HCT116 (cell line): ENCODE data around the gene ADAMTS6. TPM values are rescaled to one million over a fixed set of nuclear protein-coding genes. Genes with fewer than 3 reads are reported as not detected.

Experiments
- ATAC-seq: fragments of 200-7000 bp; cut with Tn5 transposase; 2 replicates; pipeline ENCODE4 v1.9.1; 2020; ENCODE audit warnings: mild to moderate bottlenecking, moderate library complexity
- BruUV-seq: library from RNA; stranded (reverse); fragments of 400-500 nt; replicated peaks from 2 replicates; lab custom pipeline; 2021; lab: Mats Ljungman, UMichigan
- CTCF ChIA-PET: fragments of 300-600 bp; sonication (Branson Sonifier 250); formaldehyde crosslinking; loops from one replicate; lab custom pipeline; 2021; ENCODE audit warnings: antibody characterized with exemption; lab: Charles Lee
- POLR2A ChIA-PET: fragments of 300-600, 350-600 bp; sonication (Branson Sonifier 250); formaldehyde crosslinking; loops from one replicate; lab custom pipeline; 2021; ENCODE audit warnings: antibody characterized with exemption; lab: Charles Lee
- RAD21 ChIA-PET, 2 experiments: fragments of 300-600 bp; sonication (Branson Sonifier 250); formaldehyde crosslinking; loops; one replicate each; lab custom pipeline; 2023; ENCODE audit warnings: low total read pairs in 2 of 2; ENCODE audit not compliant: uncharacterized antibody in 2 of 2, unreplicated experiment in 2 of 2, low non-redundant PET in 1 of 2; lab: Charles Lee
- DNase-seq: peaks from one replicate; pipeline ENCODE4 v3.0.0-alpha.2; 2010; ENCODE audit warnings: low read depth, low spot score
- H2AFZ ChIP-seq: fragments of 200-600 bp; shearing (Covaris generic), sonication (generic); 2 replicates; pipeline ENCODE4 v1.6.1; 2017; ENCODE audit warnings: low read depth, mixed run types, mixed read lengths, antibody characterized with exemption, low read length; ENCODE audit not compliant: poor library complexity, severe bottlenecking
- H3K27ac ChIP-seq: 2 replicates; pipeline ENCODE4 v1.5.1; 2012; ENCODE audit warnings: low read depth, low read length
- H3K27me3 ChIP-seq: fragments of 200-600 bp; sonication (generic); 2 replicates; pipeline ENCODE4 v1.6.1; 2016; ENCODE audit warnings: mixed run types, low read length, mixed read lengths; ENCODE audit not compliant: insufficient read depth
- H3K36me3 ChIP-seq, 2 experiments: fragments of 200-500 bp in 1 of 2; fragments of 200-600 bp in 1 of 2; sonication (Bioruptor generic) in 1 of 2; sonication (generic) in 1 of 2; 2 replicates each; pipeline versions ENCODE4 v1.5.1 to v1.6.1; 2014 to 2016; ENCODE audit warnings: low read length in 2 of 2, inconsistent platforms in 1 of 2, mixed read lengths in 1 of 2, mixed run types in 1 of 2; ENCODE audit not compliant: insufficient read depth in 2 of 2, control insufficient read depth in 1 of 2
- H3K4me1 ChIP-seq, 2 experiments: fragments of 200-600 bp in 1 of 2; sonication (generic) in 1 of 2; 2 replicates each; pipeline versions ENCODE4 v1.5.1 to v1.6.1; 2012 to 2017; ENCODE audit warnings: low read length in 2 of 2, inconsistent platforms in 1 of 2, mild to moderate bottlenecking in 1 of 2, mixed read lengths in 1 of 2, mixed run types in 1 of 2, moderate library complexity in 1 of 2; ENCODE audit not compliant: insufficient read depth in 2 of 2, control insufficient read depth in 1 of 2
- H3K4me2 ChIP-seq: fragments of 200-600 bp; sonication (generic); 2 replicates; pipeline ENCODE4 v1.6.1; 2017; ENCODE audit warnings: mixed run types, low read length, mixed read lengths
- H3K4me3 ChIP-seq, 2 experiments: fragments of 200-600 bp in 1 of 2; sonication (generic) in 1 of 2; replicated peaks in 1 of 2; 2 replicates each; pipeline ENCODE4 v1.5.1; 2011 to 2016; ENCODE audit warnings: low read length in 2 of 2, control low read depth in 1 of 2, low read depth in 1 of 2, mild to moderate bottlenecking in 1 of 2, mixed read lengths in 1 of 2, mixed run types in 1 of 2
- H3K79me2 ChIP-seq: fragments of 200-600 bp; sonication (generic); 2 replicates; pipeline ENCODE4 v1.6.1; 2017; ENCODE audit warnings: mild to moderate bottlenecking, mixed run types, low read length, moderate library complexity, mixed read lengths; ENCODE audit not compliant: insufficient read depth
- H3K9ac ChIP-seq: fragments of 200-600 bp; sonication (generic); 2 replicates; pipeline ENCODE4 v1.6.1; 2016; ENCODE audit warnings: low read length, mixed read lengths
- H3K9me2 ChIP-seq: fragments of 200-600 bp; sonication (generic), shearing (Covaris generic); 2 replicates; pipeline ENCODE4 v1.6.1; 2017; ENCODE audit warnings: mixed run types, mild to moderate bottlenecking, moderate library complexity; ENCODE audit not compliant: insufficient read depth
- H3K9me3 ChIP-seq, 2 experiments: fragments of 200-500 bp in 1 of 2; fragments of 200-600 bp in 1 of 2; sonication (Bioruptor generic) in 1 of 2; sonication (generic) in 1 of 2; 2 replicates each; pipeline ENCODE4 v1.6.1; 2014 to 2017; ENCODE audit warnings: low read length in 2 of 2, mixed read lengths in 2 of 2, inconsistent platforms in 1 of 2, low read depth in 1 of 2, mild to moderate bottlenecking in 1 of 2, mixed run types in 1 of 2, moderate library complexity in 1 of 2; ENCODE audit not compliant: control insufficient read depth in 1 of 2, insufficient read depth in 1 of 2
- H4K20me1 ChIP-seq: fragments of 200-600 bp; sonication (generic), shearing (Covaris generic); 2 replicates; pipeline ENCODE4 v1.6.1; 2017; ENCODE audit warnings: mixed run types, mild to moderate bottlenecking, moderate library complexity; ENCODE audit not compliant: insufficient read depth
- CBX3 ChIP-seq: IDR thresholded peaks from 2 replicates; pipeline ENCODE4 v1.6.1; 2012; ENCODE audit warnings: low read depth
- CEBPB ChIP-seq: IDR thresholded peaks from 2 replicates; pipeline ENCODE4 v1.6.1; 2012; ENCODE audit warnings: low read depth
- ELF1 ChIP-seq: IDR thresholded peaks from 2 replicates; pipeline ENCODE4 v1.6.1; 2012; ENCODE audit warnings: low read depth, borderline replicate concordance
- EZH2phosphoT487 ChIP-seq: fragments of 200-600 bp; IDR thresholded peaks from 2 replicates; pipeline ENCODE4 v1.6.1; 2018; ENCODE audit warnings: antibody characterized with exemption, borderline replicate concordance
- FOSL1 ChIP-seq: IDR thresholded peaks from 2 replicates; pipeline ENCODE4 v1.6.1; 2012; ENCODE audit warnings: low read depth
- MAX ChIP-seq: IDR thresholded peaks from 2 replicates; pipeline ENCODE4 v1.6.1; 2012
- RAD21 ChIP-seq: IDR thresholded peaks from 2 replicates; pipeline ENCODE4 v1.6.1; 2012; ENCODE audit warnings: low read depth, mild to moderate bottlenecking
- REST ChIP-seq: IDR thresholded peaks from 2 replicates; pipeline ENCODE4 v1.6.1; 2012; ENCODE audit warnings: low read depth
- SIN3A ChIP-seq: IDR thresholded peaks from 2 replicates; pipeline ENCODE4 v1.6.1; 2012; ENCODE audit warnings: low read depth
- ZFX ChIP-seq: fragments of 450-650 bp; IDR thresholded peaks from 2 replicates; pipeline ENCODE4 v1.6.1; 2017
- intact Hi-C: fragments of 100-400 bp; cut with micrococcal nuclease; formaldehyde crosslinking; loops from 2 replicates; pipeline ENCODE4 v1.10.0; 2022
- total RNA-seq: library from RNA; stranded (reverse); gene quantifications from one replicate; pipeline ENCODE4 v1.2.1, GENCODE V29; 2021; ENCODE audit not compliant: unreplicated experiment

Gene ADAMTS6
- total RNA-seq, 1 experiment from 2014 or later = 0.93 TPM

- Histone ChIP-seq H3K27ac (no peak overlapping the region), H2AFZ (no peak overlapping the region), H3K9me2 (no peaks in the 10 kb centered on the region), H4K20me1 (no peaks in the 10 kb centered on the region), H3K9me3 (no peaks in the 10 kb centered on the region), H3K36me3 (no peaks in the 10 kb centered on the region), H3K4me1 (no peaks in the 10 kb centered on the region), H3K4me2 (no peak overlapping the region), H3K9ac (no peak overlapping the region), H3K4me3 (no peak overlapping the region), H3K79me2 (no peaks in the 10 kb centered on the region), H3K27me3 (no peaks in the 10 kb centered on the region)
- CTCF ChIA-PET = no interaction called here
- TF ChIP-seq MAX (no peak), EZH2phosphoT487 (no peak), CEBPB (no peak), CBX3 (no peak), ZFX (no peak), SIN3A (no peak), REST (no peak), ELF1 (no peak), RAD21 (no peak), FOSL1 (no peak)
- ATAC-seq = no peak
- POLR2A ChIA-PET = no interaction called here
- RAD21 ChIA-PET = no interaction called here
- intact Hi-C loops = no loop called here
- no TSS peak for BruUV-seq
- no peak for DNase-seq
Measured at GRCh38 chr5:65247594-65247993, 234.1 kb downstream of the ADAMTS6 start.
